Mesendoderm (in vitro differentiated cells): ENCODE results near the gene MMD2. TPM values are rescaled to one million over a fixed set of nuclear protein-coding genes. Genes with fewer than 3 reads are reported as not detected.

Source experiments
- DNase-seq: peaks from one replicate; pipeline ENCODE4 v3.0.0; 2013
- H2AK5ac ChIP-seq: 2 replicates; pipeline ENCODE4 v1.6.1; 2013; ENCODE audit warnings: low read length, inconsistent platforms
- H2BK120ac ChIP-seq: 2 replicates; pipeline ENCODE4 v1.6.1; 2013; ENCODE audit warnings: low read depth, mild to moderate bottlenecking, low read length, moderate library complexity, mixed read lengths
- H2BK15ac ChIP-seq: replicated peaks from 2 replicates; pipeline ENCODE4 v1.6.1; 2013; ENCODE audit warnings: low read depth, mild to moderate bottlenecking, moderate library complexity
- H2BK5ac ChIP-seq: 2 replicates; pipeline ENCODE4 v1.6.1; 2013; ENCODE audit warnings: low read length, inconsistent platforms
- H3K18ac ChIP-seq: 2 replicates; pipeline ENCODE4 v1.6.1; 2013; ENCODE audit warnings: mild to moderate bottlenecking, low read length, mixed read lengths
- H3K23ac ChIP-seq: one replicate; pipeline ENCODE4 v1.6.1; 2013; ENCODE audit warnings: low read length
- H3K27ac ChIP-seq: 2 replicates; pipeline ENCODE4 v1.5.1; 2013; ENCODE audit warnings: low read depth, mild to moderate bottlenecking, inconsistent platforms, low read length, moderate library complexity
- H3K27me3 ChIP-seq: 2 replicates; pipeline ENCODE4 v1.6.1; 2013; ENCODE audit warnings: low read length, control low read depth, mild to moderate bottlenecking, inconsistent platforms; ENCODE audit not compliant: insufficient read depth, poor library complexity
- H3K36me3 ChIP-seq: 2 replicates; pipeline ENCODE4 v1.6.1; 2013; ENCODE audit warnings: low read length, inconsistent platforms; ENCODE audit not compliant: control insufficient read depth, insufficient read depth
- H3K4ac ChIP-seq: one replicate; pipeline ENCODE4 v1.6.1; 2013; ENCODE audit warnings: low read depth, mild to moderate bottlenecking, low read length, moderate library complexity
- H3K4me1 ChIP-seq: 2 replicates; pipeline ENCODE4 v1.6.1; 2013; ENCODE audit warnings: low read depth, low read length, inconsistent platforms; ENCODE audit not compliant: control insufficient read depth
- H3K4me2 ChIP-seq: 2 replicates; pipeline ENCODE4 v1.6.1; 2013; ENCODE audit warnings: low read length
- H3K4me3 ChIP-seq: 2 replicates; pipeline ENCODE4 v1.5.1; 2013; ENCODE audit warnings: mild to moderate bottlenecking, low read length
- H3K56ac ChIP-seq: one replicate; pipeline ENCODE4 v1.6.1; 2013; ENCODE audit warnings: low read length
- H3K79me1 ChIP-seq: 2 replicates; pipeline ENCODE4 v1.6.1; 2013; ENCODE audit warnings: low read length, inconsistent platforms
- H3K79me2 ChIP-seq: 2 replicates; pipeline ENCODE4 v1.6.1; 2013; ENCODE audit warnings: mild to moderate bottlenecking, low read length; ENCODE audit not compliant: control insufficient read depth, insufficient read depth
- H3K9ac ChIP-seq: 2 replicates; pipeline ENCODE4 v1.6.1; 2013; ENCODE audit warnings: low read length, inconsistent platforms
- H4K5ac ChIP-seq: one replicate; pipeline ENCODE4 v1.6.1; 2013; ENCODE audit warnings: low read length
- H4K8ac ChIP-seq: one replicate; pipeline ENCODE4 v1.6.1; 2013; ENCODE audit warnings: low read depth, mild to moderate bottlenecking, control low read depth, low read length, moderate library complexity
- WGBS: extraction: QIAGEN DNeasy Blood & Tissue Kit; methylation state at CpG from one replicate; pipeline ENCODE4 v1.1.7; 2013; ENCODE audit warnings: low lambda C conversion rate, missing lambda C conversion rate; ENCODE audit not compliant: insufficient coverage; ENCODE audit errors: extremely low coverage; 5-methylcytosine and 5-hydroxymethylcytosine counted together
- polyA plus RNA-seq, 2 experiments: library from polyadenylated mRNA; stranded (reverse); fragments of 200-250 nt; gene quantifications; one replicate each; pipeline ENCODE4 v1.2.3, GENCODE V29; 2013

MMD2 gene, protein sequence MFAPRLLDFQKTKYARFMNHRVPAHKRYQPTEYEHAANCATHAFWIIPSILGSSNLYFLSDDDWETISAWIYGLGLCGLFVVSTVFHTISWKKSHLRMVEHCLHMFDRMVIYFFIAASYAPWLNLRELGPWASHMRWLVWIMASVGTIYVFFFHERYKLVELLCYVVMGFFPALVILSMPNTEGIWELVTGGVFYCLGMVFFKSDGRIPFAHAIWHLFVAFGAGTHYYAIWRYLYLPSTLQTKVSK
- polyA plus RNA-seq (2013, experiment 1 of 2), result not detected
- polyA plus RNA-seq (2013, experiment 2 of 2), result not detected

DNA sequence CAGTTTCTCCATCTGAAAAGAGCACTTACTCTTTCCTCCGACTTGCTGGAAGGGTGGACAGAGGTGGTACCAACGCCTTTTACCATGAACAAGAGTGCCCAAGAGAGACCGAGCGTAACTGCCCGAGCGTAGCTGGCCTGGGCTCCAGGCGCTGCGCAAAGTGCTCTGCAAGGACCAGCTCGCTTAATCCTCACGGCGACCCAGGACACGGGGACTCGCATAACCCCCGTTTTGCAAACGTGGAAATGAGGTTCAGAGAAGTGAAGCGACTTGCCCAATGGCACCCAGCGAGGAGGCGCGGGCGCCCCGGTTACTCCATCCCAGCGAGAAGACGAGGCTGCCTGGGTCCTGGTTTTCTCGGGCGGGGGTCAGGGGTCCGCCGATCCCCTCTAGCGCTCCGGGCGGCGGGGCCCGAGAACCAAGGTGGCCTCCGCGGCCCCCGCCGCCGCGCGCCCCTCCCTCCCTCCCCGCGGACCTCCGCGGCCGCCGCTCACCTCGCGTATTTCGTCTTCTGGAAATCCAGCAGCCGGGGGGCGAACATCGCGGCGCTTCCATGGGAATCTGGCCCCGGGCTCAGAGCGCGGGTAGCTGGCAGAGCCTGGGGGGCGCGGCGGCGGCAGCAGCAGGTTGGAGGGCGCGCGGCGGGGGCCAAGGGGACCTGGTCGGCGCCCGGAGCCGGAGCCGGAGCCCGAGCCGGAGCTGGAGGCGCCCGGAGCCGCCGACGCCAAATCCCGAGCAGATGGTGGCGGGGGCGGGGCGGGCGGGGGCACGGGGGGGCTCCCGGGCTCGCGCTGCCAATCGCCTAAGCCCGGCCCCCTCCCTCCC, at the start of gene MMD2:
MMD2 (minus strand) TSS at position 711 of the 825 bp plus-strand sequence; CDS start at position 541, 170 bp downstream.
- peak; percentile 19 for DNase-seq
- WGBS, result no CpG with 5 or more reads among the region's 87 CpGs
- no peak within 1 kb of the TSS for H3K56ac ChIP-seq

DNA sequence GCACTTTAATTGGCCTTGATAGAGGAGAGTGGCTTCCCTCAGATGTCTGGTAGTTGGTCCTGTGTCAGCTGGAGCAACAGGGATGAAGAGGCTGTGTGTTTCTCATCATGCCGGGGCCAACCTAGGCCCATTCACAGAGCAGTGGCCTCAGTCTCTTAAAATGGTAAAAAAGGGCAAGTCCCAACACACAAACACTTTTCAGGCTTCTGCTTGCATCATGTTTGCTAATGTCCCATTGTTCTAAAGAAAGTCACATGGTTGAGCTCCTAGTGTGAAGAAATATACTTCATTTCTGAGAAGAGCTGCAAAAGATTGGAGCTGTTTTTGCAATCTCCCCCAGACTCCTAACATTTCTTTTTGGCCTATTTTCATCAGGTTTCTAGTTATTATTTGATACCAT, 46.1 kb upstream of the MMD2 start:
- Histone ChIP-seq H3K27me3 (no peaks in the 10 kb centered on the region), H3K36me3 (no peaks in the 10 kb centered on the region), H3K79me1 (no peaks in the 10 kb centered on the region), H2AK5ac (no peak overlapping the region), H2BK5ac (no peak overlapping the region), H3K9ac (no peak overlapping the region), H3K18ac (no peak overlapping the region), H3K27ac (no peak overlapping the region), H3K56ac (peak overlapping the region; percentile 34), H3K4me2 (no peak overlapping the region), H3K4me3 (no peak overlapping the region), H2BK15ac (no peak overlapping the region), H2BK120ac (no peak overlapping the region), H3K4ac (no peak overlapping the region), H3K79me2 (no peaks in the 10 kb centered on the region), H3K4me1 (no peaks in the 10 kb centered on the region), H4K5ac (no peak overlapping the region), H4K8ac (no peak overlapping the region), H3K23ac (no peak overlapping the region)
- DNase-seq, result peak; percentile 11
- no CpG with 5 or more reads among the region's 1 CpG for WGBS

More for the DNA sequence above, at the start of gene MMD2:
- Histone ChIP-seq H4K8ac (no peak within 1 kb of the TSS), H3K18ac (no peak within 1 kb of the TSS), H3K4me2 (no peak within 1 kb of the TSS), H2BK5ac (no peak within 1 kb of the TSS), H3K4ac (no peak within 1 kb of the TSS), H2BK15ac (no peak within 1 kb of the TSS), H2BK120ac (no peak within 1 kb of the TSS), H2AK5ac (no peak within 1 kb of the TSS), H3K36me3 (no peaks in the 10 kb centered on the region), H4K5ac (no peak within 1 kb of the TSS), H3K4me3 (no peak within 1 kb of the TSS), H3K79me2 (no peaks in the 10 kb centered on the region), H3K9ac (no peak within 1 kb of the TSS), H3K27me3 (peaks cover 11% of the 10 kb centered on the region), H3K4me1 (no peaks in the 10 kb centered on the region), H3K79me1 (no peaks in the 10 kb centered on the region), H3K27ac (no peak within 1 kb of the TSS), H3K23ac (no peak within 1 kb of the TSS)

DNA sequence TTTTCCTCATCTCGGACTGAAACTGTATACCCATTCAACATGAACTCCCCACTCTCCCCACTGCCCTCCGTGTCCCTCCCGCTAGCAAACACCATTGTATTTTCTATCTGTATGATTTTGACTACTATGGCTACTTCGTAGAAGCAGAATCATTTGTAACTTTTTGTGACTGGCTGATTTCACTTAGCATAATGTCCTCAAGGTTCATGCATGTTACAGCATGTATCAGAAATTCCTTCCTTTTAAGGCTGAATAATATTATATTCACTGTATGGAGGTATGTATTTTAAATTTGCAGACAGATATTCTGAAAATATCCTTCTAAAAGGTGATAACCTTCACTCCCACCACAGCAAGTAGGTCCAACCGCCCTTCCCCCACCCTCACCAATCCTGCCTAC, 42.9 kb upstream of the MMD2 start:
- Histone ChIP-seq H3K36me3 (peaks cover 3% of the 10 kb centered on the region), H3K4ac (no peak overlapping the region)
- no CpG with 5 or more reads among the region's 5 CpGs for WGBS

DNA sequence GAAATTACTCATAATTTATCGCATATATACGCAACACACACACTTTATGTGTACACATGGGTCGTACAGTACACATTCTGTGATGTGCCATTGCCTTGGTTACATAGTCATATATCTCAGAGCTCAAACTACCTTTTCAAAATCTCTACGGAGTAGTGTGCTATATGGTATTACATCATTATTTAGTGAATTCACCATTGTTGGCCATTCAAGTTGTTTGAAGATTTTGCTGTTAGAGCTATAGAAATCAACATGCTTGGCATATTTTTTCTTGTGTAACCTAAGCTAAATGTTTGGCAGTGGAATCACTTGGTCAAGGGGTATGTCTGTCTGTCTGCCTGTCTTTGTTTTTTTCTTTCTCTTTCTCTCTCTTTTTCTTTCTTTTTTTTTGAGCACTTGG, 42.0 kb upstream of the MMD2 start:
- H3K36me3 ChIP-seq, result peaks cover 7% of the 10 kb centered on the region
- H3K4me2 ChIP-seq, result no peak overlapping the region
- no peak overlapping the region for H2BK15ac ChIP-seq
- H3K79me2 ChIP-seq, result no peaks in the 10 kb centered on the region
- no peak overlapping the region for H3K27ac ChIP-seq
- H4K5ac ChIP-seq, result no peak overlapping the region
- H3K9ac ChIP-seq, result no peak overlapping the region
- H3K79me1 ChIP-seq, result no peaks in the 10 kb centered on the region
- H3K56ac ChIP-seq, result no peak overlapping the region
- H3K18ac ChIP-seq, result no peak overlapping the region
- H2BK120ac ChIP-seq, result no peak overlapping the region
- H3K27me3 ChIP-seq, result no peaks in the 10 kb centered on the region
- H3K4me1 ChIP-seq, result no peaks in the 10 kb centered on the region
- no peak overlapping the region for H4K8ac ChIP-seq
- 100% methylated on average over 2 of the region's 4 CpGs for WGBS
- H2BK5ac ChIP-seq, result no peak overlapping the region
- no peak for DNase-seq
- H2AK5ac ChIP-seq, result no peak overlapping the region
- no peak overlapping the region for H3K4me3 ChIP-seq
- no peak overlapping the region for H3K23ac ChIP-seq
- H3K4ac ChIP-seq, result no peak overlapping the region

More for the DNA sequence above, 42.9 kb upstream of the MMD2 start:
- no peak overlapping the region for H2BK120ac ChIP-seq
- DNase-seq, result no peak
- no peak overlapping the region for H3K4me2 ChIP-seq
- no peak overlapping the region for H3K23ac ChIP-seq
- H3K79me2 ChIP-seq, result no peaks in the 10 kb centered on the region
- no peaks in the 10 kb centered on the region for H3K79me1 ChIP-seq
- no peaks in the 10 kb centered on the region for H3K27me3 ChIP-seq
- H3K56ac ChIP-seq, result no peak overlapping the region
- no peak overlapping the region for H2AK5ac ChIP-seq
- no peak overlapping the region for H2BK15ac ChIP-seq
- H2BK5ac ChIP-seq, result no peak overlapping the region
- no peaks in the 10 kb centered on the region for H3K4me1 ChIP-seq
- H4K8ac ChIP-seq, result no peak overlapping the region
- no peak overlapping the region for H3K18ac ChIP-seq
- no peak overlapping the region for H3K4me3 ChIP-seq
- no peak overlapping the region for H3K9ac ChIP-seq
- H3K27ac ChIP-seq, result no peak overlapping the region
- H4K5ac ChIP-seq, result no peak overlapping the region

- H3K36me3 ChIP-seq, result peaks cover 7% of the 10 kb centered on the region
- H3K23ac ChIP-seq, result no peak overlapping the region
- H3K27me3 ChIP-seq, result no peaks in the 10 kb centered on the region
- H4K5ac ChIP-seq, result no peak overlapping the region
- no peaks in the 10 kb centered on the region for H3K4me1 ChIP-seq
- H3K27ac ChIP-seq, result no peak overlapping the region
- H2AK5ac ChIP-seq, result no peak overlapping the region
- H3K4me2 ChIP-seq, result no peak overlapping the region
- no peaks in the 10 kb centered on the region for H3K79me1 ChIP-seq
- no peak overlapping the region for H2BK15ac ChIP-seq
- no peak overlapping the region for H3K56ac ChIP-seq
- H2BK120ac ChIP-seq, result no peak overlapping the region
- H3K4me3 ChIP-seq, result no peak overlapping the region
- H3K79me2 ChIP-seq, result no peaks in the 10 kb centered on the region
- no peak overlapping the region for H3K4ac ChIP-seq
- H3K18ac ChIP-seq, result no peak overlapping the region
- H2BK5ac ChIP-seq, result no peak overlapping the region
- H4K8ac ChIP-seq, result no peak overlapping the region
- no peak for DNase-seq
- no CpG with 5 or more reads among the region's 5 CpGs for WGBS
- H3K9ac ChIP-seq, result no peak overlapping the region
These were observed 40.5 kb upstream of the MMD2 start for GRCh38 chr7:4999369-4999950.
